C1 segment of cervical spinal cord (tissue), 14 donors: ENCODE data around the gene ADAM20.
"Not testable (repeated sequence)": the region's sequence is repeated elsewhere in the genome, so short reads cannot be mapped to it uniquely, and the experiment has no call there.

Source experiments
- DNase-seq, 14 donors: peaks; one replicate each; lab custom pipeline; 2025; lab: John Stamatoyannopoulos, UW

ADAM20 gene

GRCh38 chr14:70534904-70535303, at the start of gene ADAM20:
Gene ADAM20 (minus strand): TSS chr14:70535004. CDS start chr14:70524757, 10,247 bp downstream.
- no peak for DNase-seq

GRCh38 chr14:70576891-70577290, 42.1 kb upstream of the ADAM20 start:
- no peak for DNase-seq

- no peak for DNase-seq
These were observed 38.2 kb upstream of the ADAM20 start for GRCh38 chr14:70573050-70573449.

GRCh38 chr14:70571139-70571538, 36.3 kb upstream of the ADAM20 start:
- DNase-seq, result no peak

- DNase-seq, result no peak
These were observed 33.0 kb upstream of the ADAM20 start for GRCh38 chr14:70567791-70568190.

- no peak for DNase-seq
These were observed 29.1 kb upstream of the ADAM20 start for GRCh38 chr14:70563869-70564268.

- no peak for DNase-seq
These were observed 28.6 kb upstream of the ADAM20 start for GRCh38 chr14:70563417-70563816.

GRCh38 chr14:70558356-70558755, 23.6 kb upstream of the ADAM20 start:
- DNase-seq, result no peak

- DNase-seq, result no peak
These were observed 21.1 kb upstream of the ADAM20 start for GRCh38 chr14:70555890-70556289.

GRCh38 chr14:70538087-70538486, 3.3 kb upstream of the ADAM20 start:
- DNase-seq, result no peak

GRCh38 chr14:70536830-70537229, 2.0 kb upstream of the ADAM20 start:
- no peak for DNase-seq

GRCh38 chr14:70530417-70530816, 4.4 kb downstream of the ADAM20 start:
- no peak for DNase-seq

- DNase-seq, result no peak
These were observed 7.2 kb downstream of the ADAM20 start for GRCh38 chr14:70527501-70528105.

GRCh38 chr14:70525691-70526090, 9.1 kb downstream of the ADAM20 start:
- DNase-seq, result no peak

- no peak for DNase-seq
These were observed 19.0 kb downstream of the ADAM20 start for GRCh38 chr14:70515811-70516210.

- no peak for DNase-seq
These were observed 20.4 kb downstream of the ADAM20 start for GRCh38 chr14:70514168-70515069.

- no peak for DNase-seq
These were observed 36.6 kb downstream of the ADAM20 start for GRCh38 chr14:70498191-70498590.

- no peak for DNase-seq
These were observed 45.1 kb downstream of the ADAM20 start for GRCh38 chr14:70489579-70490200.

GRCh38 chr14:70477356-70478105, 57.3 kb downstream of the ADAM20 start:
- not testable (repeated sequence) for DNase-seq

GRCh38 chr14:70475459-70475858, 59.3 kb downstream of the ADAM20 start:
- DNase-seq, result not testable (repeated sequence)

GRCh38 chr14:70473825-70474224, 61.0 kb downstream of the ADAM20 start:
- no peak for DNase-seq
